ENCODE measurements around the gene SEC22C. TPM values are rescaled to one million over a fixed set of nuclear protein-coding genes. Genes with fewer than 3 reads are reported as not detected.

SEC22C gene
- total RNA-seq, 1 donor from 2014 or later = 42.6 TPM

GRCh38 chr3:42514876-42515275 lies 66.9 kb downstream of the SEC22C start:
- Mint-ChIP-seq H3K9me3 (no peaks in the 10 kb centered on the region), H3K27me3 (ENCODE audit: low read depth) (peaks cover 3% of the 10 kb centered on the region), H3K36me3 (no peaks in the 10 kb centered on the region), H3K4me3 (no peak overlapping the region), H3K4me1 (no peaks in the 10 kb centered on the region), H3K27ac (no peak overlapping the region)
- DNase-seq (ENCODE audit: low spot score in 2 of 2, unreplicated experiment in 2 of 2) = no peak
- no peak for TF ChIP-seq CTCF (IDR thresholded peaks at IDR 0.05; ENCODE audit: unreplicated experiment)

- Mint-ChIP-seq H3K4me1 (no peaks in the 10 kb centered on the region), H3K36me3 (no peaks in the 10 kb centered on the region), H3K4me3 (no peak overlapping the region), H3K27ac (no peak overlapping the region), H3K9me3 (no peaks in the 10 kb centered on the region), H3K27me3 (ENCODE audit: low read depth) (peaks cover 7% of the 10 kb centered on the region)
- no peak for DNase-seq (ENCODE audit: low spot score in 2 of 2, unreplicated experiment in 2 of 2)
- no peak for TF ChIP-seq CTCF (IDR thresholded peaks at IDR 0.05; ENCODE audit: unreplicated experiment)
These were observed 68.2 kb downstream of the SEC22C start for GRCh38 chr3:42513521-42513920.

GRCh38 chr3:42513121-42513520 lies 68.6 kb downstream of the SEC22C start:
- Mint-ChIP-seq H3K27me3 (ENCODE audit: low read depth) (peaks cover 7% of the 10 kb centered on the region), H3K4me3 (no peak overlapping the region), H3K36me3 (no peaks in the 10 kb centered on the region), H3K27ac (no peak overlapping the region), H3K4me1 (no peaks in the 10 kb centered on the region), H3K9me3 (no peaks in the 10 kb centered on the region)
- DNase-seq (ENCODE audit: low spot score in 2 of 2, unreplicated experiment in 2 of 2) = no peak
- no peak for TF ChIP-seq CTCF (IDR thresholded peaks at IDR 0.05; ENCODE audit: unreplicated experiment)

GRCh38 chr3:42511736-42512135 lies 70.0 kb downstream of the SEC22C start:
- Mint-ChIP-seq H3K27me3 (ENCODE audit: low read depth) (peaks cover 14% of the 10 kb centered on the region), H3K9me3 (no peaks in the 10 kb centered on the region), H3K27ac (no peak overlapping the region)

GRCh38 chr3:42511201-42511600 lies 70.6 kb downstream of the SEC22C start:
- Mint-ChIP-seq H3K4me3 (no peak overlapping the region), H3K4me1 (peaks cover 4% of the 10 kb centered on the region), H3K36me3 (no peaks in the 10 kb centered on the region), H3K27ac (no peak overlapping the region), H3K9me3 (no peaks in the 10 kb centered on the region), H3K27me3 (ENCODE audit: low read depth) (peaks cover 14% of the 10 kb centered on the region)
- DNase-seq (ENCODE audit: low spot score in 2 of 2, unreplicated experiment in 2 of 2) = no peak
- TF ChIP-seq CTCF (IDR thresholded peaks at IDR 0.05; ENCODE audit: unreplicated experiment) = no peak

More at GRCh38 chr3:42511736-42512135, 70.0 kb downstream of the SEC22C start:
- no peak for TF ChIP-seq CTCF (IDR thresholded peaks at IDR 0.05; ENCODE audit: unreplicated experiment)
- Mint-ChIP-seq H3K4me3 (no peak overlapping the region), H3K36me3 (no peaks in the 10 kb centered on the region), H3K4me1 (peaks cover 4% of the 10 kb centered on the region)
- DNase-seq (ENCODE audit: low spot score in 2 of 2, unreplicated experiment in 2 of 2) = no peak

- Mint-ChIP-seq H3K36me3 (no peaks in the 10 kb centered on the region), H3K4me3 (no peak overlapping the region), H3K27ac (no peak overlapping the region), H3K4me1 (peaks cover 4% of the 10 kb centered on the region), H3K9me3 (no peaks in the 10 kb centered on the region), H3K27me3 (ENCODE audit: low read depth) (peaks cover 14% of the 10 kb centered on the region)
- no peak for TF ChIP-seq CTCF (IDR thresholded peaks at IDR 0.05; ENCODE audit: unreplicated experiment)
- DNase-seq (ENCODE audit: low spot score in 2 of 2, unreplicated experiment in 2 of 2) = no peak
These were observed 71.4 kb downstream of the SEC22C start for GRCh38 chr3:42510325-42510724.
